K562 (cell line): ENCODE data around the gene PUM1. TPM values are rescaled to one million over a fixed set of nuclear protein-coding genes. Genes with fewer than 3 reads are reported as not detected.

ENCODE experiments used
- BHLHE40 ChIP-seq: IDR thresholded peaks from 2 replicates; pipeline ENCODE4 v1.6.1; 2011; ENCODE audit warnings: low read length, improper control_type of control experiment
- CHD4 ChIP-seq: fragments of 200-600 bp; sonication (generic); IDR thresholded peaks from 3 replicates; pipeline ENCODE4 v1.6.1; 2012; ENCODE audit warnings: low read depth, mild to moderate bottlenecking, mixed read lengths, low read length, inconsistent platforms; ENCODE audit not compliant: insufficient read depth, insufficient replicate concordance, poor library complexity, severe bottlenecking
- HDAC3 ChIP-seq: fragments of 450-650 bp; IDR thresholded peaks from 2 replicates; pipeline ENCODE4 v1.6.1; 2018; ENCODE audit warnings: borderline replicate concordance, mild to moderate bottlenecking, moderate library complexity; ENCODE audit not compliant: partially characterized antibody
- KLF13 ChIP-seq: fragments of 450-650 bp; IDR thresholded peaks from 2 replicates; pipeline ENCODE4 v1.6.1; 2016; ENCODE audit warnings: missing genetic modification characterization, low read depth, mild to moderate bottlenecking, missing compliant biosample characterization, moderate library complexity, borderline replicate concordance
- POLR2B ChIP-seq: fragments of 450-650 bp; IDR thresholded peaks from 2 replicates; pipeline ENCODE4 v1.6.1; 2018; ENCODE audit warnings: low read depth; ENCODE audit not compliant: partially characterized antibody
- SIRT6 ChIP-seq: IDR thresholded peaks from one replicate; pipeline ENCODE4 v1.6.1; 2012; ENCODE audit warnings: low read depth, mild to moderate bottlenecking, control low read depth, inconsistent platforms, low read length, moderate library complexity
- TEAD1 ChIP-seq, 2 experiments: fragments of 450-650 bp in 1 of 2; sonication (generic) in 1 of 2; formaldehyde crosslinking; IDR thresholded peaks; 2 replicates each; pipeline versions ENCODE4 v1.4.0 to v1.8.0; 2020 to 2022; ENCODE audit warnings: mild to moderate bottlenecking in 2 of 2, missing genetic modification reagents in 1 of 2
- ZSCAN29 ChIP-seq: fragments of 450-650 bp; IDR thresholded peaks from 2 replicates; pipeline ENCODE4 v1.6.1; 2017
- polyA plus RNA-seq, 8 experiments: library from polyadenylated mRNA; depleted of rRNA in 4 of 8; stranded (reverse) in 5 of 8; unstranded in 3 of 8; fragments of >200 nt; fragmentation: Nextera tagmentation in 2 of 8; fragmentation: Illumina TruSeq in 1 of 8; extraction: Ambion mirVana in 2 of 8; extraction: Trizol in 1 of 8; gene quantifications; 2 replicates each; pipeline versions ENCODE4 v1.2.1 to v1.2.3, GENCODE V29; 2011 to 2014; ENCODE audit warnings: inconsistent platforms in 1 of 8, missing spikeins in 1 of 8
- total RNA-seq, 7 experiments: library from RNA; depleted of rRNA in 6 of 7; stranded (reverse); fragments of >200 nt in 6 of 7; fragmentation: Illumina TruSeq in 2 of 7; extraction: Trizol in 2 of 7; gene quantifications; 2 replicates each; pipeline versions ENCODE4 v1.2.1 to v1.2.3, GENCODE V29; 2011 to 2021; ENCODE audit warnings: low replicate concordance in 1 of 7
- TF ChIP-seq, protein P1 (sequence below): sonication (generic); formaldehyde crosslinking; IDR thresholded peaks from 2 replicates; pipeline ENCODE4 v1.8.1; 2023; ENCODE audit warnings: mild to moderate bottlenecking, missing genetic modification reagents
- TF ChIP-seq, protein P2 (sequence below): fragments of 200-800 bp; sonication (Bioruptor generic); IDR thresholded peaks from 2 replicates; pipeline ENCODE4 v1.6.1; 2016; ENCODE audit warnings: missing genetic modification characterization, missing compliant biosample characterization
- TF ChIP-seq, protein P3 (sequence below): fragments of 450-650 bp; conservative IDR thresholded peaks from 2 replicates; pipeline ENCODE4 v1.6.1; 2016; ENCODE audit warnings: missing genetic modification characterization, low read depth, mild to moderate bottlenecking, control low read depth, missing compliant biosample characterization
- TF ChIP-seq, protein P4 (sequence below): fragments of 450-650 bp; IDR thresholded peaks from 2 replicates; pipeline ENCODE4 v1.7.1; 2018; ENCODE audit warnings: mild to moderate bottlenecking, low read depth; ENCODE audit not compliant: partially characterized antibody
- TF ChIP-seq, protein P5 (sequence below): sonication (generic); formaldehyde crosslinking; IDR thresholded peaks from 2 replicates; pipeline ENCODE4 v1.5.0; 2020; ENCODE audit warnings: missing genetic modification reagents

Gene PUM1
- total and polyA plus RNA-seq, 9 of the 15 experiments (the other 6 are each of a cell fraction or from before 2014, with no cell fraction given): 37.7 to 104 (median 55.7) TPM

DNA sequence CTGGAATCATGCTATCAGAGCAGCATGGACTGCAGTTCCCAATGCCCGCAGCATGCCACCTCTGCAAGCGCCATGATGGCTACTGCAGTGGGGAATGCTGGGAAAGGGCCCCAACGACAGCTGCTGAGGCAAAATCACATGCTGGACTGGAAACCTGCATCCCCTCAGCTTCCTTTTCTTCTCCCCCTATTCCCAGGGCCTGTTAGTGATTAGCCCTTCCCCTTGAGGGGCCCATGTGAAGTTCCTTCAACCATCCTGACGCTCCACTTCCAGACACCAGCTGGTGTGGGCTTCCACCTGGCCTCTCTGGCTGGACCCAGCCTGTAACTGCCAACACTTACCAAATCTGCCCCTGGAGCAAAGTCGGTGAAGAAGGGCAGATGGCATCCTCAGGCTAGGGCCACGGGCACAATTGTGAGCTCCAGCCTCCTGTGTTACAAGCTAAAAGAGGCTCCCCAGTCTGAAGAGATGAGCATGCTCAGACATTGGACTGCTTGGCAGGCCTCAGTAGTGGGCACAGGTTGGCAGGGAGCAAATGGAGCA is 134.8 kb downstream of the PUM1 start (continued):
- TF ChIP-seq TEAD1 (CRISPR knock-in tag; IDR thresholded peaks at IDR 0.05): no peak
- TF ChIP-seq, protein P1, sequence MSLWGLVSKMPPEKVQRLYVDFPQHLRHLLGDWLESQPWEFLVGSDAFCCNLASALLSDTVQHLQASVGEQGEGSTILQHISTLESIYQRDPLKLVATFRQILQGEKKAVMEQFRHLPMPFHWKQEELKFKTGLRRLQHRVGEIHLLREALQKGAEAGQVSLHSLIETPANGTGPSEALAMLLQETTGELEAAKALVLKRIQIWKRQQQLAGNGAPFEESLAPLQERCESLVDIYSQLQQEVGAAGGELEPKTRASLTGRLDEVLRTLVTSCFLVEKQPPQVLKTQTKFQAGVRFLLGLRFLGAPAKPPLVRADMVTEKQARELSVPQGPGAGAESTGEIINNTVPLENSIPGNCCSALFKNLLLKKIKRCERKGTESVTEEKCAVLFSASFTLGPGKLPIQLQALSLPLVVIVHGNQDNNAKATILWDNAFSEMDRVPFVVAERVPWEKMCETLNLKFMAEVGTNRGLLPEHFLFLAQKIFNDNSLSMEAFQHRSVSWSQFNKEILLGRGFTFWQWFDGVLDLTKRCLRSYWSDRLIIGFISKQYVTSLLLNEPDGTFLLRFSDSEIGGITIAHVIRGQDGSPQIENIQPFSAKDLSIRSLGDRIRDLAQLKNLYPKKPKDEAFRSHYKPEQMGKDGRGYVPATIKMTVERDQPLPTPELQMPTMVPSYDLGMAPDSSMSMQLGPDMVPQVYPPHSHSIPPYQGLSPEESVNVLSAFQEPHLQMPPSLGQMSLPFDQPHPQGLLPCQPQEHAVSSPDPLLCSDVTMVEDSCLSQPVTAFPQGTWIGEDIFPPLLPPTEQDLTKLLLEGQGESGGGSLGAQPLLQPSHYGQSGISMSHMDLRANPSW (CRISPR knock-in tag): no peak
- no peak for TF ChIP-seq HDAC3
- TF ChIP-seq, protein P2, sequence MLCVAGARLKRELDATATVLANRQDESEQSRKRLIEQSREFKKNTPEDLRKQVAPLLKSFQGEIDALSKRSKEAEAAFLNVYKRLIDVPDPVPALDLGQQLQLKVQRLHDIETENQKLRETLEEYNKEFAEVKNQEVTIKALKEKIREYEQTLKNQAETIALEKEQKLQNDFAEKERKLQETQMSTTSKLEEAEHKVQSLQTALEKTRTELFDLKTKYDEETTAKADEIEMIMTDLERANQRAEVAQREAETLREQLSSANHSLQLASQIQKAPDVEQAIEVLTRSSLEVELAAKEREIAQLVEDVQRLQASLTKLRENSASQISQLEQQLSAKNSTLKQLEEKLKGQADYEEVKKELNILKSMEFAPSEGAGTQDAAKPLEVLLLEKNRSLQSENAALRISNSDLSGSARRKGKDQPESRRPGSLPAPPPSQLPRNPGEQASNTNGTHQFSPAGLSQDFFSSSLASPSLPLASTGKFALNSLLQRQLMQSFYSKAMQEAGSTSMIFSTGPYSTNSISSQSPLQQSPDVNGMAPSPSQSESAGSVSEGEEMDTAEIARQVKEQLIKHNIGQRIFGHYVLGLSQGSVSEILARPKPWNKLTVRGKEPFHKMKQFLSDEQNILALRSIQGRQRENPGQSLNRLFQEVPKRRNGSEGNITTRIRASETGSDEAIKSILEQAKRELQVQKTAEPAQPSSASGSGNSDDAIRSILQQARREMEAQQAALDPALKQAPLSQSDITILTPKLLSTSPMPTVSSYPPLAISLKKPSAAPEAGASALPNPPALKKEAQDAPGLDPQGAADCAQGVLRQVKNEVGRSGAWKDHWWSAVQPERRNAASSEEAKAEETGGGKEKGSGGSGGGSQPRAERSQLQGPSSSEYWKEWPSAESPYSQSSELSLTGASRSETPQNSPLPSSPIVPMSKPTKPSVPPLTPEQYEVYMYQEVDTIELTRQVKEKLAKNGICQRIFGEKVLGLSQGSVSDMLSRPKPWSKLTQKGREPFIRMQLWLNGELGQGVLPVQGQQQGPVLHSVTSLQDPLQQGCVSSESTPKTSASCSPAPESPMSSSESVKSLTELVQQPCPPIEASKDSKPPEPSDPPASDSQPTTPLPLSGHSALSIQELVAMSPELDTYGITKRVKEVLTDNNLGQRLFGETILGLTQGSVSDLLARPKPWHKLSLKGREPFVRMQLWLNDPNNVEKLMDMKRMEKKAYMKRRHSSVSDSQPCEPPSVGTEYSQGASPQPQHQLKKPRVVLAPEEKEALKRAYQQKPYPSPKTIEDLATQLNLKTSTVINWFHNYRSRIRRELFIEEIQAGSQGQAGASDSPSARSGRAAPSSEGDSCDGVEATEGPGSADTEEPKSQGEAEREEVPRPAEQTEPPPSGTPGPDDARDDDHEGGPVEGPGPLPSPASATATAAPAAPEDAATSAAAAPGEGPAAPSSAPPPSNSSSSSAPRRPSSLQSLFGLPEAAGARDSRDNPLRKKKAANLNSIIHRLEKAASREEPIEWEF (CRISPR knock-in tag): no peak
- TF ChIP-seq BHLHE40: no peak
- TF ChIP-seq, protein P3, sequence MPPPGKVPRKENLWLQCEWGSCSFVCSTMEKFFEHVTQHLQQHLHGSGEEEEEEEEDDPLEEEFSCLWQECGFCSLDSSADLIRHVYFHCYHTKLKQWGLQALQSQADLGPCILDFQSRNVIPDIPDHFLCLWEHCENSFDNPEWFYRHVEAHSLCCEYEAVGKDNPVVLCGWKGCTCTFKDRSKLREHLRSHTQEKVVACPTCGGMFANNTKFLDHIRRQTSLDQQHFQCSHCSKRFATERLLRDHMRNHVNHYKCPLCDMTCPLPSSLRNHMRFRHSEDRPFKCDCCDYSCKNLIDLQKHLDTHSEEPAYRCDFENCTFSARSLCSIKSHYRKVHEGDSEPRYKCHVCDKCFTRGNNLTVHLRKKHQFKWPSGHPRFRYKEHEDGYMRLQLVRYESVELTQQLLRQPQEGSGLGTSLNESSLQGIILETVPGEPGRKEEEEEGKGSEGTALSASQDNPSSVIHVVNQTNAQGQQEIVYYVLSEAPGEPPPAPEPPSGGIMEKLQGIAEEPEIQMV (tag): no peak
- TF ChIP-seq POLR2B: peak; percentile 62
- no peak for TF ChIP-seq SIRT6
- TF ChIP-seq ZSCAN29: no peak
- no peak for TF ChIP-seq KLF13 (tag)
- TF ChIP-seq CHD4: no peak
- TF ChIP-seq, protein P4, sequence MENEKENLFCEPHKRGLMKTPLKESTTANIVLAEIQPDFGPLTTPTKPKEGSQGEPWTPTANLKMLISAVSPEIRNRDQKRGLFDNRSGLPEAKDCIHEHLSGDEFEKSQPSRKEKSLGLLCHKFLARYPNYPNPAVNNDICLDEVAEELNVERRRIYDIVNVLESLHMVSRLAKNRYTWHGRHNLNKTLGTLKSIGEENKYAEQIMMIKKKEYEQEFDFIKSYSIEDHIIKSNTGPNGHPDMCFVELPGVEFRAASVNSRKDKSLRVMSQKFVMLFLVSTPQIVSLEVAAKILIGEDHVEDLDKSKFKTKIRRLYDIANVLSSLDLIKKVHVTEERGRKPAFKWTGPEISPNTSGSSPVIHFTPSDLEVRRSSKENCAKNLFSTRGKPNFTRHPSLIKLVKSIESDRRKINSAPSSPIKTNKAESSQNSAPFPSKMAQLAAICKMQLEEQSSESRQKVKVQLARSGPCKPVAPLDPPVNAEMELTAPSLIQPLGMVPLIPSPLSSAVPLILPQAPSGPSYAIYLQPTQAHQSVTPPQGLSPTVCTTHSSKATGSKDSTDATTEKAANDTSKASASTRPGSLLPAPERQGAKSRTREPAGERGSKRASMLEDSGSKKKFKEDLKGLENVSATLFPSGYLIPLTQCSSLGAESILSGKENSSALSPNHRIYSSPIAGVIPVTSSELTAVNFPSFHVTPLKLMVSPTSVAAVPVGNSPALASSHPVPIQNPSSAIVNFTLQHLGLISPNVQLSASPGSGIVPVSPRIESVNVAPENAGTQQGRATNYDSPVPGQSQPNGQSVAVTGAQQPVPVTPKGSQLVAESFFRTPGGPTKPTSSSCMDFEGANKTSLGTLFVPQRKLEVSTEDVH: peak; percentile 53
- TF ChIP-seq, protein P5, sequence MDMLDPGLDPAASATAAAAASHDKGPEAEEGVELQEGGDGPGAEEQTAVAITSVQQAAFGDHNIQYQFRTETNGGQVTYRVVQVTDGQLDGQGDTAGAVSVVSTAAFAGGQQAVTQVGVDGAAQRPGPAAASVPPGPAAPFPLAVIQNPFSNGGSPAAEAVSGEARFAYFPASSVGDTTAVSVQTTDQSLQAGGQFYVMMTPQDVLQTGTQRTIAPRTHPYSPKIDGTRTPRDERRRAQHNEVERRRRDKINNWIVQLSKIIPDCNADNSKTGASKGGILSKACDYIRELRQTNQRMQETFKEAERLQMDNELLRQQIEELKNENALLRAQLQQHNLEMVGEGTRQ: no peak
